Thyroid gland (tissue), 4 donors: ENCODE results near the gene PROM1. TPM values are rescaled to one million over a fixed set of nuclear protein-coding genes. Genes with fewer than 3 reads are reported as not detected.

Experiments
- DNase-seq, 2 donors: peaks; one replicate each; pipeline ENCODE4 v3.0.0-alpha.2; 2019
- H3K27ac ChIP-seq, 3 donors: fragments of 200-600 bp; sonication (generic); 1 replicate in 2 of 3; 2 replicates in 1 of 3; pipeline ENCODE4 v1.5.1; 2016 to 2019; ENCODE audit warnings: mild to moderate bottlenecking in 1 of 3, moderate library complexity in 1 of 3
- H3K27me3 ChIP-seq: fragments of 200-600 bp; sonication (generic); one replicate; pipeline ENCODE4 v1.5.1; 2019
- H3K36me3 ChIP-seq, 2 donors: fragments of 200-600 bp; sonication (generic); one replicate each; pipeline ENCODE4 v1.5.1; 2016 to 2019
- H3K4me1 ChIP-seq, 2 donors: fragments of 200-600 bp; sonication (generic); one replicate each; pipeline ENCODE4 v1.5.1; 2017 to 2019
- H3K4me3 ChIP-seq, 3 donors: fragments of 200-600 bp; sonication (generic); replicated peaks in 1 of 3; 1 replicate in 2 of 3; 2 replicates in 1 of 3; pipeline ENCODE4 v1.5.1; 2016; ENCODE audit warnings: mild to moderate bottlenecking in 1 of 3
- H3K9me3 ChIP-seq: fragments of 200-600 bp; sonication (generic); one replicate; pipeline ENCODE4 v1.5.1; 2017
- CTCF ChIP-seq, 6 experiments: fragments of 200-600 bp in 3 of 6; fragments of 450-650 bp in 3 of 6; sonication (generic) in 3 of 6; IDR thresholded peaks; one replicate each; pipeline ENCODE4 v1.5.1; 2016 to 2019; ENCODE audit warnings: antibody characterized with exemption in 6 of 6, mild to moderate bottlenecking in 2 of 6, inconsistent platforms in 1 of 6, moderate library complexity in 1 of 6
- POLR2A ChIP-seq, 2 donors: fragments of 450-650 bp; IDR thresholded peaks; one replicate each; pipeline ENCODE4 v1.6.1; 2017; ENCODE audit warnings: antibody characterized with exemption in 2 of 2, mild to moderate bottlenecking in 2 of 2, moderate library complexity in 1 of 2
- WGBS, 2 donors: methylation state at CpG; one replicate each; pipeline ENCODE4 v1.1.5; 2017; 5-methylcytosine and 5-hydroxymethylcytosine counted together
- intact Hi-C: fragments of 100-400 bp; cut with DNase I; formaldehyde crosslinking; loops from one replicate; pipeline ENCODE4 v1.15.1; 2023
- total RNA-seq, 4 donors: library from RNA; depleted of rRNA; stranded (reverse); fragments of >200 nt; gene quantifications; one replicate each; pipeline ENCODE4 v1.2.3, GENCODE V29; 2016

The PROM1 gene
- total RNA-seq, 4 donors from 2014 or later, result 0.67 to 9.9 (median 2.3) TPM

- intact Hi-C loops, result loop anchor here (5.0 kb wide), 1 partner anchor 171 kb away; no protein-coding TSS in a partner anchor
- Histone ChIP-seq H3K9me3 (no peaks in the 10 kb centered on the region), H3K27ac (no peak overlapping the region), H3K27me3 (no peaks in the 10 kb centered on the region), H3K4me1 (peaks cover 6 to 12% of the 10 kb centered on the region in 2 donors), H3K36me3 (no peaks in the 10 kb centered on the region), H3K4me3 (no peak overlapping the region)
- DNase-seq, result no peak
- 44 to 48% methylated on average over 2 of the region's 2 CpGs for WGBS, 2 donors
- TF ChIP-seq POLR2A (IDR thresholded peaks at IDR 0.05), result no peak
- TF ChIP-seq CTCF (IDR thresholded peaks at IDR 0.05), result no peak
These were observed 52.1 kb downstream of the PROM1 start for GRCh38 chr4:16031546-16032395.

GRCh38 chr4:16029886-16030285 lies 53.9 kb downstream of the PROM1 start:
- WGBS, 2 donors, result 0 to 94% methylated on average over 1 of the region's 1 CpG

GRCh38 chr4:16029262-16029661 lies 54.6 kb downstream of the PROM1 start:
- no peak overlapping the region for H3K4me3 ChIP-seq
- no peak overlapping the region for H3K27ac ChIP-seq
- no peaks in the 10 kb centered on the region for H3K9me3 ChIP-seq
- 66 to 77% methylated on average over 4 of the region's 4 CpGs for WGBS, 2 donors
- intact Hi-C loops, result no loop called here
- no peaks in the 10 kb centered on the region for H3K27me3 ChIP-seq
- DNase-seq, result no peak
- H3K4me1 ChIP-seq, result no peaks in the 10 kb centered on the region
- TF ChIP-seq POLR2A (IDR thresholded peaks at IDR 0.05) (no peak), CTCF (IDR thresholded peaks at IDR 0.05) (no peak)
- H3K36me3 ChIP-seq, result no peaks in the 10 kb centered on the region

More at GRCh38 chr4:16029886-16030285, 53.9 kb downstream of the PROM1 start:
- Histone ChIP-seq H3K4me3 (no peak overlapping the region), H3K36me3 (no peaks in the 10 kb centered on the region), H3K9me3 (no peaks in the 10 kb centered on the region), H3K4me1 (peaks cover 0 to 2% of the 10 kb centered on the region in 2 donors), H3K27me3 (no peaks in the 10 kb centered on the region), H3K27ac (no peak overlapping the region)
- TF ChIP-seq CTCF (IDR thresholded peaks at IDR 0.05) (no peak), POLR2A (IDR thresholded peaks at IDR 0.05) (no peak)
- intact Hi-C loops, result loop anchor here (5.0 kb wide), 1 partner anchor 172 kb away; no protein-coding TSS in a partner anchor
- no peak for DNase-seq

- no peak for DNase-seq
- Histone ChIP-seq H3K4me3 (no peak overlapping the region), H3K4me1 (no peaks in the 10 kb centered on the region), H3K9me3 (no peaks in the 10 kb centered on the region), H3K27me3 (no peaks in the 10 kb centered on the region), H3K27ac (no peak overlapping the region), H3K36me3 (no peaks in the 10 kb centered on the region)
- intact Hi-C loops, result loop anchor here (2.0 kb wide), 1 partner anchor 237 kb away; no protein-coding TSS in a partner anchor
- WGBS, 2 donors, result 86 to 91% methylated on average over 4 of the region's 4 CpGs
- no peak for TF ChIP-seq POLR2A (IDR thresholded peaks at IDR 0.05)
- no peak for TF ChIP-seq CTCF (IDR thresholded peaks at IDR 0.05)
These were observed 56.2 kb downstream of the PROM1 start for GRCh38 chr4:16027626-16028025.

- H3K27me3 ChIP-seq, result no peaks in the 10 kb centered on the region
- intact Hi-C loops, result loop anchor here (2.0 kb wide), 1 partner anchor 238 kb away; no protein-coding TSS in a partner anchor
- H3K27ac ChIP-seq, result no peak overlapping the region
- H3K4me3 ChIP-seq, result no peak overlapping the region
- H3K4me1 ChIP-seq, result no peaks in the 10 kb centered on the region
- TF ChIP-seq CTCF (IDR thresholded peaks at IDR 0.05) (no peak), POLR2A (IDR thresholded peaks at IDR 0.05) (no peak)
- 87 to 92% methylated on average over 2 of the region's 2 CpGs for WGBS, 2 donors
- H3K36me3 ChIP-seq, result no peaks in the 10 kb centered on the region
- no peaks in the 10 kb centered on the region for H3K9me3 ChIP-seq
- DNase-seq, result peak in 1 of 2 donors; percentile 27
These were observed 56.7 kb downstream of the PROM1 start for GRCh38 chr4:16027114-16027513.
